Left lobe of liver (tissue), 2 donors: ENCODE measurements around the gene RBM42. TPM values are rescaled to one million over a fixed set of nuclear protein-coding genes. Genes with fewer than 3 reads are reported as not detected.
A peak's percentile ranks its signal among the peaks of the same experiment; 100 is the strongest.

Experiments
- ATAC-seq: fragments of 200-7000 bp; cut with Tn5 transposase; one replicate; pipeline ENCODE4 v1.9.1; 2020; ENCODE audit warnings: mild to moderate bottlenecking, moderate library complexity
- DNase-seq: peaks from one replicate; pipeline ENCODE4 v3.0.0-alpha.2; 2020; ENCODE audit warnings: low spot score
- total RNA-seq: library from RNA; stranded (reverse); gene quantifications from one replicate; pipeline ENCODE4 v1.2.1, GENCODE V29; 2021
- donor health status: DM: no; HTN: no; CAD: no; lungs with moderate emphysema.
- donor health status: DM: no; HTN: yes; CAD: no.

RBM42 gene
- total RNA-seq, 1 donor from 2014 or later, result 30.7 TPM

- ATAC-seq (no peak), DNase-seq (no peak)
Observed at GRCh38 chr19:35619290-35619923, 9.4 kb upstream of the RBM42 start.

DNA sequence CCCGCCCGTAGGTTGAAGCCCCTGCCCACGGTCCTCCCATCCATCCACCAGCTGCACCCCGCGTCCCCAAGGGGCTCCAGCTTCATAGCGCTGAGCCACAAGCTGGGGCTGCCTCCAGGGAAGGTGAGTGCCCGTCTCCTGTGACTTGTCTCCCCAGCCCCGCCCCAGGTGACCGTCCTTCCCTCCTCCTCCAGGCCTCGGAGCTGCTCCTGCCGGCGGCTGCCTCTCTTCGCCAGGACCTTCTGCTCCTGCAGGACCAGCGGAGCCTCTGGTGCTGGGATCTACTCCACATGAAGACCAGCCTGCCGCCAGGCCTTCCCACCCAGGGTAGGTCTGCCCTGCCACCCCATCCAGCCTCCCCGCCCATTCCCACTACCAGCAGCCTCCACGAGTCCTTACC is 8.8 kb upstream of the RBM42 start:
- DNase-seq, result no peak
- no peak for ATAC-seq

DNA sequence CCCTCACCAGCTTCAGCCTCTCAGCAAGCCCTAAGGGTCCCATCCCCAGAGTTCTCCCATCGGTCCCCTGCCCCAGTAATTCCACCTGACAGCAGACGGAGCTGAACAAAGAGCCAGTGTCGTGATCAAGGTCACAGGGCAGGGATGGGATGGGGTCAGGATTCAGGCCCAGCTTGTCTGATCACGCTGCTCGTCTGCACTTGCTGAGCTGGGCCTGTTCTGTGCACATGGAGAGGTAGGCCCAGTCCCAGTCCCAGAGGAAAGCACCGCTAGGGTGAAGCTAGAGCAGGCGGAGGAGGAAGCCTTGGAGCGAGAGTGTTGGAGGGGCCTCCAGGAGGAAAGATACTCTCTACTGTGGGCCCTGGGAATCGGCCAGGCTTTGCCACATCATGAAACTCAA is 7.1 kb upstream of the RBM42 start:
- ATAC-seq, result no peak
- no peak for DNase-seq

- DNase-seq, result no peak
- ATAC-seq, result no peak
Observed at GRCh38 chr19:35622750-35623149, 6.1 kb upstream of the RBM42 start.

- DNase-seq (no peak), ATAC-seq (no peak)
Observed at GRCh38 chr19:35623327-35624010, 5.4 kb upstream of the RBM42 start.

- DNase-seq (no peak), ATAC-seq (no peak)
Observed at GRCh38 chr19:35628264-35628564, 622 bp upstream of the RBM42 start.

DNA sequence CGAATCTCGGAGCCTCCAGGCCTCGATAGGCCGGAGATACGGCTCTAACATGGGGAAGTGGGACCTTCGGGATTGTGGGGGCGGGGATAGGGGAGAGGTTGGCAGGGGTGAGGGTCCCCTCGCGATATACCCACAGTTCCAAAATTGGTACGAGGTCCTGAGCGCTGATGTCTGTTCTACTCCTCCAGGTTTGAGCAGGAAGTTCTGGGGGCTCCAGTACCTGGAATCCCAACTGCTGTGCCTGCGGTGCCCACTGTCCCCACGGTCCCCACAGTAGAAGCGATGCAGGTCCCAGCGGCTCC is 447 bp downstream of the RBM42 start:
- ATAC-seq, result no peak
- no peak for DNase-seq

DNA sequence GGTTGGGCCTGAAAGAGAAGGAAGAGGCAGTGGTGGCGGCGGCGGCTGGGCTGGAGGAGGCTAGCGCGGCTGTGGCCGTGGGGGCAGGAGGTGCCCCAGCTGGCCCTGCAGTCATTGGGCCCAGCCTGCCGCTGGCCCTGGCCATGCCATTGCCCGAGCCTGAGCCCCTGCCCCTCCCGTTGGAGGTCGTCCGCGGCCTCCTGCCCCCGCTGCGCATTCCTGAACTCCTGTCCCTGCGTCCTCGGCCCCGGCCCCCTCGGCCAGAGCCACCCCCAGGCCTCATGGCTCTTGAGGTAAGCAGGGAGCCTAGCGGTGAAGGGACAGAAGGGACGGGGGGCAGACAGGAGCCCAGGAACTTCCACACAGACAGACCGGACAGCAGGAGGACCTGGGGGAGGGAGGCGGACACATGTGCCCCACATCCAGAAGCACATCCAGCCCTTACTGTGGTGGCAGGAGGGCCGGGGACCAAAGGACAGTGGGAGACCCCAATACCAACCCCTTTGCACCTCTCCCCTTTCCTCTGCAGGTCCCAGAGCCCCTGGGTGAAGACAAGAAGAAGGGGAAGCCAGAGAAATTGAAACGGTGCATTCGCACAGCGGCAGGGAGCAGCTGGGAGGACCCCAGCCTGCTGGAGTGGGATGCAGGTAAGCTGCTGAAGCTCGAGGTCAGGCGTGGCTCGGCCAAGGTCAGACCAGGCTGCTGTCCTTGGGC is 5.0 kb downstream of the RBM42 start:
- no peak for DNase-seq
- no peak for ATAC-seq

DNA sequence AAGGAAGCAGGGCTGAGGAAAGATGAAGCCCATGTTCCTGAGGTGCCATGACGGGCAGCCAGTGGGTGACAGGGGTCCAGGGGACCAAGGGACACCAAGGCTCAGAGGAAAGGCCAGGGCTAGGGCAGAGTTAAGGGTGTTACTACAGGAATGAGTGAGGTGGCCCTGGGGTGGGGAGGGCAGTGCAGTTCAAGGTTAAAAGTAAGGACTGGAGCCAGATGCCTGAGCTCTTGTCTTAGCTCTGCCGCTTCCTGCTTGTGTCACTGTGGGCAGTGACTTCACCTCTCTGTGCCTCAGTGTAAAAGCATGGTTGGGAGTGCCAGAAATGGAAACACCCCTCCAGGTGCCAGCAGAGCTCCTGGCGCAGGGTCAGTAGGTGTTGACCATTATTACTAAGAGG is 7.8 kb downstream of the RBM42 start:
- no peak for ATAC-seq
- DNase-seq, result no peak

DNA sequence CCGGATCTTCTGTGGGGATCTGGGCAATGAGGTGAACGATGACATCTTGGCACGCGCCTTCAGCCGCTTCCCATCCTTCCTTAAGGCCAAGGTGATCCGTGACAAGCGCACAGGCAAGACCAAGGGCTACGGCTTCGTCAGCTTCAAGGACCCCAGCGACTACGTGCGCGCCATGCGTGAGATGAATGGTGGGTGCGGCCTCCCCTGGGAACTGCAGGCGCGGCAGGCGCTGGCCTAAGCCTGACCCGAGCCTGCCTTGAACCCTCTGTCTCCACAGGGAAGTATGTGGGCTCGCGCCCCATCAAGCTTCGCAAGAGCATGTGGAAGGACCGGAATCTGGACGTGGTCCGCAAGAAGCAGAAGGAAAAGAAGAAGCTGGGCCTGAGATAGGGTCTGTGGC is 8.3 kb downstream of the RBM42 start:
- ATAC-seq (no peak), DNase-seq (no peak)

DNA sequence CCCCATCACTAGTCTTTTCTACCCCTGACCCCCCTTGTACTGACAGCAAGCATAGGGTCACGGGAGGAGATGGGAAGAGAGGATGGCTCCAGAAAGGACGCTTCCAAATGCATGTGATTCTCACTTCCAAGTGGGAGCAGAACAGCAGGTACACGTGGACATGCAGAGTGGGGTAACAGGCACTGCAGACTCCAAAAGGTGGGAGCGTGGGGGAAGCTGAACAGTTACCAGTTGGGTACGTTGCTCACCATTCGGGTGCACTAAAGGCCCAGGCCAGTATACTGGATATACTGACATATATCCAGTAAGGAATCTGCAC is 10.4 kb downstream of the RBM42 start:
- DNase-seq (no peak), ATAC-seq (no peak)

DNA sequence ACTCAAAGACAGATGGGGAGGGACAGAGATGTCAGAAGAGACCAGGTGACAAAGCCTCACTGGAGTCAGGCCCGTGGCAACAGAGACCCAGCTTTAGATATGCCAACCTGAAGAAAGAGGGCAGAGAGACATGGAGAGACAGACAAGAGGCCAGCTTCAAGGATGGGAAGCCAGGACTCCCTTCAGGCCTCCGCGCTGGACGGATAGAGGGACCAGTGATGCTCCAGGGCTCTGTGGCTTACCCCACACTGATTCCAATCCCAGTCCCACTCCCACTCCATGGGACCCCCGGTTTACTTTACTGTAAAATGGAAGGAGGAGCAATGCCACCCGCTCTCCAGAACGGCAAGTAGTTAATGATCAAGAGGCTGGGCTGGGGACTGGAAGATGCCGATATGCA is 11.0 kb downstream of the RBM42 start:
- ATAC-seq (no peak), DNase-seq (no peak)

DNA sequence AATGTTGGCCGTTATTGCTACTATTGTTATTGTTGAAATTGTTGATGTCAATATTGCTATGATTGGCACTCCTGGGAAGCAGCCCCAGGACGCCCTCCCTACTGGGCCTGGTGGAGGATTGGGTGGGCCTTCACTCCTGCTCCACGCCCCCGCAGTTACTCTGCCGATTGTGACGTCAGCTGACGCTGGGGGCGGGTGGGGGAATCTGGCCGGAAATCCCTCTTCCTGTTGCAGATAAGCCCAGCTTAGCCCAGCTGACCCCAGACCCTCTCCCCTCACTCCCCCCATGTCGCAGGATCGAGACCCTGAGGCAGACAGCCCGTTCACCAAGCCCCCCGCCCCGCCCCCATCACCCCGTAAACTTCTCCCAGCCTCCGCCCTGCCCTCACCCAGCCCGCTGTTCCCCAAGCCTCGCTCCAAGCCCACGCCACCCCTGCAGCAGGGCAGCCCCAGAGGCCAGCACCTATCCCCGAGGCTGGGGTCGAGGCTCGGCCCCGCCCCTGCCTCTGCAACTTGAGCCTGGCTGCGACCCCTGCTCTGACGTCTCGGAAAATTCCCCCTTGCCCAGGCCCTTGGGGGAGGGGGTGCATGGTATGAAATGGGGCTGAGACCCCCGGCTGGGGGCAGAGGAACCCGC is 12.8 kb downstream of the RBM42 start, which contains the start of gene ETV2:
Gene ETV2 (plus strand): TSS at position 231 of the 637 bp plus-strand sequence. CDS start 716 bp downstream, outside the sequence.
- DNase-seq, result no peak
- ATAC-seq, result no peak

- DNase-seq, result no peak
Observed at GRCh38 chr19:35642312-35642711, 13.5 kb downstream of the RBM42 start.

DNA sequence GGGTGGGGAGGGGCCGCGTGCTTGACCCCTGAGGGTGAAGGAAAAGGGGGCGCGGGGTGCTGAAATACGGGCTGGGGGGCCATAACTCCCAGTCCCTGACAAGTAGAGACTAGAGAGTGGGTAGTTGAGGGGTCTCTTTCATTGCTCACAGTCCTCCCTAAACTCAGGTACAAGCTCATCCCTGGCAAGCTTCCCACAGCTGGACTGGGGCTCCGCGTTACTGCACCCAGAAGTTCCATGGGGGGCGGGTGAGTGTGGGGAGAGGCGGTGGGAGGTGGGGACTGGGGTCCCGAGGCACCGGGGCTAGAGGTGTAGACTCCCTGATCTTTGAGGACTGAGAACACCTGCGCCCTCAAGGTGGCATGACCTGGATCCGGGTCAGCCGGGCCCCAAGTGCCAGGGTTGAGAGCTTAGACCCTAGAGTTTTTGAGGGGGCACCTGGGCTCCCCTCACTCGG is 14.0 kb downstream of the RBM42 start:
- no peak for ATAC-seq
- DNase-seq, result peak; percentile 62

More at GRCh38 chr19:35642312-35642711, 13.5 kb downstream of the RBM42 start:
- no peak for ATAC-seq

GRCh38 chr19:35643255-35644205 is 14.7 kb downstream of the RBM42 start:
- peak; percentile 88 for DNase-seq
- ATAC-seq, result peak; percentile 71

DNA sequence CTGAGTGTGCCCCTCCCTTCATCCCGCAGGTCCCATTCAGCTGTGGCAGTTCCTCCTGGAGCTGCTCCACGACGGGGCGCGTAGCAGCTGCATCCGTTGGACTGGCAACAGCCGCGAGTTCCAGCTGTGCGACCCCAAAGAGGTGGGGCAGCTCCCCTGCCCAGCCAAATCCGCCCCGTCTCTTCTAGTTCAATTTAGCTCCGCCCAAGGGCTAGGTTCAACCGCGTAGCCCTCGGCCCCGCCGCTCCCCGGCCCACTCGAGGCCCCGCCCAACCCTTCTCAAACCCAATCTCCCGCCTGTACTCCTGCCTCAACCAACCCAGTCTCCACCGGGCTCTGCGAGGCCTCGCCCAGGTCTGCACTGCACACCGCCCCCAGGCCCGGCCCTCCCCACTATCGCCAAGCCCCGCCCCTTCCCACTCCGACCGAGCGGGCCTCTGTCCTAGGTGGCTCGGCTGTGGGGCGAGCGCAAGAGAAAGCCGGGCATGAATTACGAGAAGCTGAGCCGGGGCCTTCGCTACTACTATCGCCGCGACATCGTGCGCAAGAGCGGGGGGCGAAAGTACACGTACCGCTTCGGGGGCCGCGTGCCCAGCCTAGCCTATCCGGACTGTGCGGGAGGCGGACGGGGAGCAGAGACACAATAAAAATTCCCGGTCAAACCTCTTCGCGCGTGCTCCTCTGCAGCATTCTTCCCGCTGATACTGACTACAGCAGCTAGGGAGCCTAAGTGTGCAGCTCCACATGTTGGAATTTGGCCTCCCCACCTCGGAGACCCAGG is 15.6 kb downstream of the RBM42 start:
- ATAC-seq, result peak; percentile 84

GRCh38 chr19:35644987-35645679 is 16.3 kb downstream of the RBM42 start:
- DNase-seq, result peak; percentile 78
- peak; percentile 21 for ATAC-seq

More for the DNA sequence above, 15.6 kb downstream of the RBM42 start:
- peak; percentile 97 for DNase-seq
